HG03095 (cell line): ENCODE measurements around the gene PTPRA.
A peak's percentile ranks its signal among the peaks of the same experiment; 100 is the strongest.

Experiments used
- ATAC-seq: cut with Tn5 transposase; IDR thresholded peaks from one replicate; pipeline ENCODE4 v1.9.1; 2021; ENCODE audit warnings: moderate library complexity; ENCODE audit not compliant: unreplicated experiment

PTPRA gene

GRCh38 chr20:2851086-2851485 is 22.2 kb upstream of the PTPRA start:
- ATAC-seq, result no peak

GRCh38 chr20:2858591-2858990 is 14.7 kb upstream of the PTPRA start:
- no peak for ATAC-seq

GRCh38 chr20:2859330-2860121 is 13.8 kb upstream of the PTPRA start:
- no peak for ATAC-seq

- no peak for ATAC-seq
Observed at GRCh38 chr20:2864626-2865025, 8.7 kb upstream of the PTPRA start.

- no peak for ATAC-seq
Observed at GRCh38 chr20:2865101-2865500, 8.2 kb upstream of the PTPRA start.

GRCh38 chr20:2865630-2866029 is 7.7 kb upstream of the PTPRA start:
- no peak for ATAC-seq

GRCh38 chr20:2866236-2866635 is 7.0 kb upstream of the PTPRA start:
- ATAC-seq, result no peak

GRCh38 chr20:2867081-2867864 is 6.0 kb upstream of the PTPRA start:
- ATAC-seq, result no peak

GRCh38 chr20:2869381-2869780 is 3.9 kb upstream of the PTPRA start:
- no peak for ATAC-seq

GRCh38 chr20:2871111-2871465 is 2.2 kb upstream of the PTPRA start:
- ATAC-seq, result no peak

GRCh38 chr20:2871661-2872458 is 1.4 kb upstream of the PTPRA start:
- ATAC-seq, result no peak

GRCh38 chr20:2872459-2873009 is 747 bp upstream of the PTPRA start:
- peak; percentile 29 for ATAC-seq

- peak; percentile 37 for ATAC-seq
Observed at GRCh38 chr20:2873747-2874041, 413 bp downstream of the PTPRA start.

GRCh38 chr20:2874456-2874855 is 1.2 kb downstream of the PTPRA start:
- no peak for ATAC-seq

- ATAC-seq, result no peak
Observed at GRCh38 chr20:2875690-2876203, 2.5 kb downstream of the PTPRA start.

GRCh38 chr20:2878515-2878914 is 5.2 kb downstream of the PTPRA start:
- ATAC-seq, result no peak

GRCh38 chr20:2879146-2879545 is 5.9 kb downstream of the PTPRA start:
- ATAC-seq, result no peak

- ATAC-seq, result no peak
Observed at GRCh38 chr20:2880650-2881049, 7.4 kb downstream of the PTPRA start.

- no peak for ATAC-seq
Observed at GRCh38 chr20:2883726-2884637, 10.7 kb downstream of the PTPRA start.

GRCh38 chr20:2887715-2888114 is 14.4 kb downstream of the PTPRA start:
- ATAC-seq, result no peak
